ENCODE data around the gene COQ4.

The COQ4 gene

DNA sequence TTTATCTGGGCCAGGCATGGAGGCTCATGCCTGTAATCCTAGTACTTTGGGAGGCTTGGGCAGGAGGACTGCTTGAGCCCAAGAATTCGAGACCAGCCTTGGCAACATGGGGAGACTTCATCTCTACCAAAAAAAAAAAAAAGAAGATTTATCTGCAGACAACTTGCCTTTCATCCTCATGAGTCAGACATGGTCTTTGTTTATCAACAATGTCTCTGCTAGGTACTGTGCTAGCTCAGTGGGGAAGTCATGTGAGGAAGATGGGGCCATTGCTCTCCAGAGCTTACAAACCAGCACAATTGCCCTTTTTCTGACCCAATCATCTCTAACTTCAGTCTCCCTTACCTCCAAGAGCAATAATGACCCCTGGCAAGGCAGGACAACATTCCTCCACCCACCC is 50.1 kb downstream of the COQ4 start:
- H3K4me3 ChIP-seq (ENCODE audit: low read length), result no peak overlapping the region
- no peak for DNase-seq (ENCODE audit: low read depth, low spot score)
- no peak overlapping the region for H3K27ac ChIP-seq (ENCODE audit: low read length)

DNA sequence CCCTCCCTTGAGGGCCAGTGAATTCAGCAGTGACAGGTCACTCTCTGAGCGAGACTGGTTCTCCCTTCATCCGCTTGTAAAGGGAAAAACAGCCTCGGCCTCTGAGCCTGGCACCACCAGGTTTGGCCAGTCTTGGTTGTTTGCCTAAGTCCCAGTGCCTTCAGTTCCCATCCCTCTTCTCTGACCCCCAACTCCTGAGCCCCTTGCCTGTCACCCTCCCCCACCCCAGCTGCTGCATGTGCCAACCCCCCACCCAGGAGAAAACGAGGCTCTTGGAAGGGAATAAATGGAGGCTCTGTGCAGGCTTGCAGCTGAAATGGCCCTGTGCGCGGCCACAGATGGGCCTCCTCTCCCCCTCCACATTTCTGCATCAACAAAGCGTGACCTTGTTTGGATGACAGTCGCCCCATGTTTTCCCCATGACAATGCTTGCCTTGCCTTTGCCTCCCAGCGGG is 51.6 kb downstream of the COQ4 start:
- no peak overlapping the region for H3K27ac ChIP-seq (ENCODE audit: low read length)
- no CpG with 5 or more reads among the region's 9 CpGs for WGBS (ENCODE audit: insufficient coverage, insufficient read length)
- DNase-seq (ENCODE audit: low read depth, low spot score), result no peak
- H3K4me1 ChIP-seq (ENCODE audit: control insufficient read depth, insufficient read depth, low read length), result peaks cover 4% of the 10 kb centered on the region; the same call in 1 of the 2 replicates
- H3K9me3 ChIP-seq (ENCODE audit: control insufficient read depth, insufficient read depth, low read length), result no peaks in the 10 kb centered on the region
- no peaks in the 10 kb centered on the region for H3K36me3 ChIP-seq (ENCODE audit: control insufficient read depth, insufficient read depth, low read length)
- H3K4me3 ChIP-seq (ENCODE audit: low read length), result no peak overlapping the region
- H3K27me3 ChIP-seq (ENCODE audit: control insufficient read depth, insufficient read depth, low read length), result no peaks in the 10 kb centered on the region

More for the DNA sequence above, 50.1 kb downstream of the COQ4 start:
- Histone ChIP-seq H3K27me3 (ENCODE audit: control insufficient read depth, insufficient read depth, low read length) (no peaks in the 10 kb centered on the region), H3K4me1 (ENCODE audit: control insufficient read depth, insufficient read depth, low read length) (peaks cover 4% of the 10 kb centered on the region; the same call in 1 of the 2 replicates), H3K36me3 (ENCODE audit: control insufficient read depth, insufficient read depth, low read length) (no peaks in the 10 kb centered on the region), H3K9me3 (ENCODE audit: control insufficient read depth, insufficient read depth, low read length) (no peaks in the 10 kb centered on the region)
- WGBS (ENCODE audit: insufficient coverage, insufficient read length), result no CpG with 5 or more reads among the region's 1 CpG

DNA sequence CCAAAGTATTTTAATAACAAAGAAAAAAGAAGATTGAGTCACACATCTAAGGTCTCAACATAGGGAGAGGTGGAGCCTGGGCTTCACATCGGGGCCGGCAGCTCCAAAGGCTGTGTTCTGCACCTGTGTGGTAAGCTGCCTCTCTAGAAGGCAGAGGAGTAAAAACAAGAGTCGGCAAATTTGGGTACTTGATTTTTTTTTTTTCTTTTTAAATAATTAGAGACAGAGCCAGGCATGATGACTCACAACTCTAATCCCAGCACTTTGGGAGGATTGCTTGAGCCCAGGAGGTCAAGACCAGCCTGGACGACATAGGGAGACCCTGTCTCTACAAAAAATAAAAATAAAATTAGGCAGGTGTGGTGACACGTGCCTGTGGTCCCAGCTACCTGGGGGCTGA is 53.2 kb downstream of the COQ4 start:
- no peak overlapping the region for H3K27ac ChIP-seq (ENCODE audit: low read length)
- H3K36me3 ChIP-seq (ENCODE audit: control insufficient read depth, insufficient read depth, low read length), result no peaks in the 10 kb centered on the region
- H3K4me3 ChIP-seq (ENCODE audit: low read length), result no peak overlapping the region
- H3K9me3 ChIP-seq (ENCODE audit: control insufficient read depth, insufficient read depth, low read length), result no peaks in the 10 kb centered on the region
- peaks cover 4% of the 10 kb centered on the region; the same call in 1 of the 2 replicates for H3K4me1 ChIP-seq (ENCODE audit: control insufficient read depth, insufficient read depth, low read length)
- no peak for DNase-seq (ENCODE audit: low read depth, low spot score)
- no CpG with 5 or more reads among the region's 5 CpGs for WGBS (ENCODE audit: insufficient coverage, insufficient read length)
- no peaks in the 10 kb centered on the region for H3K27me3 ChIP-seq (ENCODE audit: control insufficient read depth, insufficient read depth, low read length)

DNA sequence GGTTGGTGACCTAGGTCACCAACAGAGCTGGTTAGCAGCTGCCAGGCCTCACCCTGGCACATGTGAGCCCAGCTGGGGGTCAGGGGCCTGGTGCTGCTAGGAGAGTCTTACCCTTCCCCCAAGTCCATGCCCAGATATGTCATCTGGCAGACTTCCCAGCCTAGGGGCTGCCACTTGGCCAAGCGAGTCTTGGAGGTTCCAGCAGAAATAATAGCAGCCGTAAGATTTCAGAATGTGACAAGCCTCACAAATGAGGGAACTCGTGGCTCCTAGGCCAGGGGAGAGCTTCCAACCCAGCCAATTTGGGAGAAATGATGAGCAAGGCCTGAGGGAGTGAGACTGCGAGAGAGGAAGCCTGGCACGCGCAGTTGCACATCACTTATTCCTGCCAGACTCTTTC is 59.6 kb downstream of the COQ4 start:
- Histone ChIP-seq H3K36me3 (ENCODE audit: control insufficient read depth, insufficient read depth, low read length) (no peaks in the 10 kb centered on the region), H3K27ac (ENCODE audit: low read length) (no peak overlapping the region), H3K9me3 (ENCODE audit: control insufficient read depth, insufficient read depth, low read length) (no peaks in the 10 kb centered on the region), H3K27me3 (ENCODE audit: control insufficient read depth, insufficient read depth, low read length) (peaks cover 4% of the 10 kb centered on the region; the same call in 1 of the 2 replicates), H3K4me3 (ENCODE audit: low read length) (no peak overlapping the region), H3K4me1 (ENCODE audit: control insufficient read depth, insufficient read depth, low read length) (peaks cover 25% of the 10 kb centered on the region)
- WGBS (ENCODE audit: insufficient coverage, insufficient read length), result no CpG with 5 or more reads among the region's 6 CpGs
- DNase-seq (ENCODE audit: low read depth, low spot score), result no peak

DNA sequence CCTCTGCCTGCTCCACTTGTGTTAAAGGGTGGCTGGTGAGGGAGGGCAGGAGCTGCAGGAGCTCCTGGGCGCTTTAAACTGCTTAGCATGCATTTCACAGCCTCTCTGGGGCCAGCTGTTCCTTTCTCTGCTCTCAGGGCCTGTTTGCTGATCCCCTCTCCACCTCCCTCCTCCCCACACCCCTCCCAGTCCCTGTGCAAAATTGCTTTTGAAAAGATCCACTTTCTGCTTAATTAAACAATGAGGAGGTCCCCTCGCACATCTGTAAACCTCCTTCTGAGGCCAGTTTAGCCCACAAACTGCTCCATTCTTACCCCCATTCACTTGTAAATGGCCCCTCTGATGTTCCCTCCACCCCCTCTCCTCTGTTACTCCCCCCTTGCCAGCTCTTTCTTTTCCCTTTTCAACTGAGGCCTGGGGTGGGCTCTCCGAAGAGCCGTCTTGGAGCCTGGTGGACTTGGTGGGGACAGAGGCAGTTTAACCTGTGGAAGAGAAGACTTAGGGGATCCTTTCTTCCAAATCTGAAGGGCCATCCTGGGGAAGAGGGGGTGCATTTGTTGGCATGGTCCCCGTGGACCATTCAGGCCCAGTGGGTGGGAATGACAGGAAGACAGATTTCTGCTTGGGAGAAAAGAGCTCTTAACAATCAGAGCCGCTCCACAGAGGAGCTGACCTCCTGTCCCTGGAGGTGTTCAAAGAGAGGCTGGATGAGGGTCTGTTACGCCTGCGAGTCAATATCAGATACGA is 60.5 kb downstream of the COQ4 start:
- WGBS (ENCODE audit: insufficient coverage, insufficient read length), result no CpG with 5 or more reads among the region's 9 CpGs

More for the DNA sequence above, 60.5 kb downstream of the COQ4 start:
- peaks cover 25% of the 10 kb centered on the region for H3K4me1 ChIP-seq (ENCODE audit: control insufficient read depth, insufficient read depth, low read length)
- no peak overlapping the region for H3K4me3 ChIP-seq (ENCODE audit: low read length)
- H3K27ac ChIP-seq (ENCODE audit: low read length), result no peak overlapping the region
- no peak for DNase-seq (ENCODE audit: low read depth, low spot score)
- H3K9me3 ChIP-seq (ENCODE audit: control insufficient read depth, insufficient read depth, low read length), result no peaks in the 10 kb centered on the region
- H3K27me3 ChIP-seq (ENCODE audit: control insufficient read depth, insufficient read depth, low read length), result peaks cover 6% of the 10 kb centered on the region; the same call in 1 of the 2 replicates
- H3K36me3 ChIP-seq (ENCODE audit: control insufficient read depth, insufficient read depth, low read length), result no peaks in the 10 kb centered on the region
